Transverse colon (tissue), 4 donors: ENCODE measurements around the gene MGLL.

Experiments used
- CTCF ChIP-seq, 5 experiments: fragments of 200-600 bp in 3 of 5; fragments of 450-650 bp in 2 of 5; sonication (generic) in 3 of 5; IDR thresholded peaks; 1 replicate in 2 of 5; 2 replicates in 3 of 5; pipeline ENCODE4 v1.5.1; 2016 to 2017; ENCODE audit warnings: antibody characterized with exemption in 5 of 5, inconsistent platforms in 3 of 5, mild to moderate bottlenecking in 2 of 5, moderate library complexity in 1 of 5
- POLR2AphosphoS5 ChIP-seq, 3 donors: sonication (generic); formaldehyde crosslinking; IDR thresholded peaks; one replicate each; pipeline ENCODE4 v1.6.1; 2016; ENCODE audit warnings: antibody characterized with exemption in 3 of 3

GRCh38 chr3:127777921-127778656 lies 44.2 kb downstream of the MGLL start:
- TF ChIP-seq CTCF (IDR thresholded peaks at IDR 0.05) (no peak), POLR2AphosphoS5 (IDR thresholded peaks at IDR 0.05) (no peak)
